OCI-LY3 (cell line): ENCODE measurements around the gene HNRNPA1.

Source experiments
- EZH2phosphoT487 ChIP-seq: fragments of 200-600 bp; shearing (Covaris generic); IDR thresholded peaks from 2 replicates; pipeline ENCODE4 v1.6.1; 2018; ENCODE audit warnings: antibody characterized with exemption, mixed run types, low read depth
- TF ChIP-seq, protein P1 (sequence below): fragments of 200-600, 300-600 bp; sonication (generic); IDR thresholded peaks from 2 replicates; pipeline ENCODE4 v1.5.1; 2014; ENCODE audit warnings: antibody characterized with exemption, low read length, low read depth

DNA sequence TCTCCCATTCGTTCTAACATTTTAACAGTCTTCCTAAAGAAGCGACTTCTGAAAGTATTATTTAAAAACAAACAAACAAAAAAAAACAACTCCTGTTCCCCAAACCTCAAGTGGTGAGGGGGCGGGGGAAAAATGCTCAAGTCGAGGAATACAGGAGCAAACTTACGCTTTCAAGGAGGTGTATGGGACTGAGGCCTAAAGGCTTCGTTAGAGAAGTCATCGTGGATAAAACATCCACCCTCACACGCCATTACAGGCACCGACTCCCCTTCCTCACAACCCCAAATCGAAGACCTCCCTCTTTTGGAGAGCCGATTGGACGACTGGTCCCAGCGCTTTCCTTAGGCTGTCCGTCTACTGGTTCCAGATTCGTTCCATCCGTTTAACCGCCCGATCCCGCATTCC is 1.3 kb upstream of the HNRNPA1 start:
- TF ChIP-seq, protein P1, sequence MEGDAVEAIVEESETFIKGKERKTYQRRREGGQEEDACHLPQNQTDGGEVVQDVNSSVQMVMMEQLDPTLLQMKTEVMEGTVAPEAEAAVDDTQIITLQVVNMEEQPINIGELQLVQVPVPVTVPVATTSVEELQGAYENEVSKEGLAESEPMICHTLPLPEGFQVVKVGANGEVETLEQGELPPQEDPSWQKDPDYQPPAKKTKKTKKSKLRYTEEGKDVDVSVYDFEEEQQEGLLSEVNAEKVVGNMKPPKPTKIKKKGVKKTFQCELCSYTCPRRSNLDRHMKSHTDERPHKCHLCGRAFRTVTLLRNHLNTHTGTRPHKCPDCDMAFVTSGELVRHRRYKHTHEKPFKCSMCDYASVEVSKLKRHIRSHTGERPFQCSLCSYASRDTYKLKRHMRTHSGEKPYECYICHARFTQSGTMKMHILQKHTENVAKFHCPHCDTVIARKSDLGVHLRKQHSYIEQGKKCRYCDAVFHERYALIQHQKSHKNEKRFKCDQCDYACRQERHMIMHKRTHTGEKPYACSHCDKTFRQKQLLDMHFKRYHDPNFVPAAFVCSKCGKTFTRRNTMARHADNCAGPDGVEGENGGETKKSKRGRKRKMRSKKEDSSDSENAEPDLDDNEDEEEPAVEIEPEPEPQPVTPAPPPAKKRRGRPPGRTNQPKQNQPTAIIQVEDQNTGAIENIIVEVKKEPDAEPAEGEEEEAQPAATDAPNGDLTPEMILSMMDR, result no peak
- no peak for TF ChIP-seq EZH2phosphoT487
